Measurements from ENCODE around the gene PRRC1. TPM values are rescaled to one million over a fixed set of nuclear protein-coding genes. Genes with fewer than 3 reads are reported as not detected.

PRRC1 gene
- total RNA-seq, 1 donor from 2014 or later, result 56.9 TPM

- Mint-ChIP-seq H3K9me3 (no peaks in the 10 kb centered on the region), H3K27me3 (ENCODE audit: low read depth) (peaks cover 8% of the 10 kb centered on the region), H3K4me3 (ENCODE audit: low read depth) (no peak overlapping the region), H3K27ac (no peak overlapping the region), H3K4me1 (ENCODE audit: low read depth) (no peaks in the 10 kb centered on the region), H3K36me3 (ENCODE audit: low read depth) (no peaks in the 10 kb centered on the region)
- no peak for DNase-seq (ENCODE audit: low spot score)
- intact Hi-C loops (cut with micrococcal nuclease), result no loop called here
Observed at GRCh38 chr5:127587246-127587917, 69.9 kb downstream of the PRRC1 start.

- Mint-ChIP-seq H3K36me3 (ENCODE audit: low read depth) (no peaks in the 10 kb centered on the region), H3K4me1 (ENCODE audit: low read depth) (no peaks in the 10 kb centered on the region), H3K9me3 (no peaks in the 10 kb centered on the region), H3K27ac (no peak overlapping the region), H3K4me3 (ENCODE audit: low read depth) (no peak overlapping the region), H3K27me3 (ENCODE audit: low read depth) (peaks cover 5% of the 10 kb centered on the region)
- intact Hi-C loops (cut with micrococcal nuclease), result no loop called here
- DNase-seq (ENCODE audit: low spot score), result no peak
Observed at GRCh38 chr5:127588368-127588767, 70.9 kb downstream of the PRRC1 start.

DNA sequence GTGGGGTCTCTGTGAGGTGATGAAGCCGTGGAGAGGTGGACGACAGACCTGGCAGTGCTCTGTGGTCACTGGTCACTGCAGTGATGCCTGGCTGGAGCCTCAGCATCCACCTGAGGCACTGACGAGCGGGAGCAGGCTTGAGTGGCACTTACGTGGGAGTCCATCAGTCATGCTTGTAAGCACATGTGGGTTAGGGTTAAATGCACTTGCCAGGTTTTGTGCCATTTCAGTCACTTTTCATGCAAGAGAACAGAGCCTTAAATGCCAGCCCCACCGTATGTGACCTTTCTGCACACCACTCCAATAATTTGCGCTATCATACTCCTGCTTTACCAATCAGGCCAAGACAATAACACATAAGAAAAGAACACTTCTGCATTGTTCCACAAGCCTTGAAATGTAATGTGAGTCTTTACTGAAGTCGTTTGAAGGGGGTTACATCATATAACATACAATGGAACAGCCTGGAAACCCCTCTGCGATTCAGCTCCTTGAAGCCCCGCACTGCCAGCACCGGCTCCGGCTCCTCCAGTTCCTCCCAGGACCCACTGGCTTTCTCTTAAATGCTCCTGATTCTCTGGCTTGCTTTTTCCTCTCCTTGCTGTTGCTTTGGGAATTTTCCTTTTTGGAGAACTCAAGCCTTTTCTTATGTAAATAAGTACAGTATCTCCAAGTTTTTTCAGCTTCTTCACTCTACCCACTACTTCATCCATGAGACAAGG is 72.0 kb downstream of the PRRC1 start:
- no peak for DNase-seq (ENCODE audit: low spot score)
- Mint-ChIP-seq H3K4me1 (ENCODE audit: low read depth) (no peaks in the 10 kb centered on the region), H3K27ac (no peak overlapping the region), H3K4me3 (ENCODE audit: low read depth) (no peak overlapping the region), H3K27me3 (ENCODE audit: low read depth) (peaks cover 5% of the 10 kb centered on the region), H3K9me3 (no peaks in the 10 kb centered on the region), H3K36me3 (ENCODE audit: low read depth) (no peaks in the 10 kb centered on the region)
- intact Hi-C loops (cut with micrococcal nuclease), result no loop called here

GRCh38 chr5:127590156-127590722 is 72.8 kb downstream of the PRRC1 start:
- H3K4me3 Mint-ChIP-seq (ENCODE audit: low read depth), result no peak overlapping the region
- H3K36me3 Mint-ChIP-seq (ENCODE audit: low read depth), result no peaks in the 10 kb centered on the region
- intact Hi-C loops (cut with micrococcal nuclease), result no loop called here
- no peak overlapping the region for H3K27ac Mint-ChIP-seq
- no peaks in the 10 kb centered on the region for H3K4me1 Mint-ChIP-seq (ENCODE audit: low read depth)
- H3K27me3 Mint-ChIP-seq (ENCODE audit: low read depth), result peaks cover 2% of the 10 kb centered on the region
- no peak for DNase-seq (ENCODE audit: low spot score)
- no peaks in the 10 kb centered on the region for H3K9me3 Mint-ChIP-seq

GRCh38 chr5:127595484-127596368 is 78.3 kb downstream of the PRRC1 start:
- intact Hi-C loops (cut with micrococcal nuclease), result no loop called here
- H3K27ac Mint-ChIP-seq, result no peak overlapping the region
- H3K4me1 Mint-ChIP-seq (ENCODE audit: low read depth), result no peaks in the 10 kb centered on the region
- no peak overlapping the region for H3K4me3 Mint-ChIP-seq (ENCODE audit: low read depth)
- H3K36me3 Mint-ChIP-seq (ENCODE audit: low read depth), result no peaks in the 10 kb centered on the region
- no peaks in the 10 kb centered on the region for H3K27me3 Mint-ChIP-seq (ENCODE audit: low read depth)
- H3K9me3 Mint-ChIP-seq, result no peaks in the 10 kb centered on the region
- no peak for DNase-seq (ENCODE audit: low spot score)

- H3K36me3 Mint-ChIP-seq (ENCODE audit: low read depth), result no peaks in the 10 kb centered on the region
- H3K9me3 Mint-ChIP-seq, result no peaks in the 10 kb centered on the region
- intact Hi-C loops (cut with micrococcal nuclease), result no loop called here
- no peak for DNase-seq (ENCODE audit: low spot score)
- H3K4me1 Mint-ChIP-seq (ENCODE audit: low read depth), result no peaks in the 10 kb centered on the region
- peaks cover under 1% of the 10 kb centered on the region for H3K27me3 Mint-ChIP-seq (ENCODE audit: low read depth)
- H3K27ac Mint-ChIP-seq, result no peak overlapping the region
- no peak overlapping the region for H3K4me3 Mint-ChIP-seq (ENCODE audit: low read depth)
Observed at GRCh38 chr5:127596501-127596900, 79.1 kb downstream of the PRRC1 start.

DNA sequence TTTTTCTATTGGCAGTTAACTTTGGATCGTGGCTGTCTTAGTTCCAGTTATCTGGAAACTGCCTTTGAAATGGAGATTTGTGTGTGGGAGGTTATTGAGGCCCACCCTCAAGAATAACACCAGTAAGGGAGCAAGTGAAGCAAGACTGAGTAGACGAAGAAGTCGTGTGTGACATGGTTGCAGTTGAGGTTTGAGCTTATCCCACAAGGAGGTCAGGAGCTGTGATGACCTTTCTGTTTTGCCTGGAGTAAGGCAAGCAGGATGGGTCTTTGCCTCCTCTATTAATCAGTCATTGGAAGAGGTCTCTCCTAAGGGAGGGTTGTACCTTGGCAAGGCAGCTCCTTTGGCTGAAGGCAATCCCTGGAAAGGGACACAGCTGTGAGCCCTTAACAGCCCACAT is 81.9 kb downstream of the PRRC1 start:
- H3K27ac Mint-ChIP-seq, result no peak overlapping the region
- no peaks in the 10 kb centered on the region for H3K36me3 Mint-ChIP-seq (ENCODE audit: low read depth)
- intact Hi-C loops (cut with micrococcal nuclease), result no loop called here
- no peak for DNase-seq (ENCODE audit: low spot score)
- no peaks in the 10 kb centered on the region for H3K4me1 Mint-ChIP-seq (ENCODE audit: low read depth)
- H3K27me3 Mint-ChIP-seq (ENCODE audit: low read depth), result peaks cover 22% of the 10 kb centered on the region
- H3K4me3 Mint-ChIP-seq (ENCODE audit: low read depth), result no peak overlapping the region
- H3K9me3 Mint-ChIP-seq, result no peaks in the 10 kb centered on the region

GRCh38 chr5:127599847-127600246 is 82.4 kb downstream of the PRRC1 start:
- peaks cover 27% of the 10 kb centered on the region for H3K27me3 Mint-ChIP-seq (ENCODE audit: low read depth)
- intact Hi-C loops (cut with micrococcal nuclease), result no loop called here
- H3K9me3 Mint-ChIP-seq, result no peaks in the 10 kb centered on the region
- H3K27ac Mint-ChIP-seq, result no peak overlapping the region
- no peak for DNase-seq (ENCODE audit: low spot score)
- H3K36me3 Mint-ChIP-seq (ENCODE audit: low read depth), result no peaks in the 10 kb centered on the region
- H3K4me1 Mint-ChIP-seq (ENCODE audit: low read depth), result no peaks in the 10 kb centered on the region
- H3K4me3 Mint-ChIP-seq (ENCODE audit: low read depth), result no peak overlapping the region

DNA sequence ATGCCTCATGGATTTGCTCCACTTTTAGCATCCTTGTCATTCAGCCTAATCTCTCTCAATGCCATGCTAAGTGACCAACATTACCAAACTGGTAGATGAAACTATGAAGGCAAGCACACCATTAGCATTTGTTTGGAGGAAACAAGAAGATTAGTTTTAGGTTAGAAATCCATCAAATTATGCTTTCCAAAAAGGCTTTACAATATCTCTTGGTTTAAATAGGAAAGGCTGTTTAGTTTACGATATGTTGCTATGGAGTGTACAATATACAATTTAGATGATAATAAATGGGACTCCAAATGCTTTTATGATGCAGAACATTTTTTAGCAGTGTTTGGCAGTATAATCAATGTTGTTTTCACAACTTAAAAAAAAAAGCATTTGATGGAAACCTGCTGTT is 83.7 kb downstream of the PRRC1 start:
- intact Hi-C loops (cut with micrococcal nuclease), result no loop called here
- Mint-ChIP-seq H3K27me3 (ENCODE audit: low read depth) (peaks cover 33% of the 10 kb centered on the region), H3K4me3 (ENCODE audit: low read depth) (no peak overlapping the region), H3K36me3 (ENCODE audit: low read depth) (no peaks in the 10 kb centered on the region), H3K27ac (no peak overlapping the region), H3K9me3 (no peaks in the 10 kb centered on the region), H3K4me1 (ENCODE audit: low read depth) (no peaks in the 10 kb centered on the region)
- no peak for DNase-seq (ENCODE audit: low spot score)

DNA sequence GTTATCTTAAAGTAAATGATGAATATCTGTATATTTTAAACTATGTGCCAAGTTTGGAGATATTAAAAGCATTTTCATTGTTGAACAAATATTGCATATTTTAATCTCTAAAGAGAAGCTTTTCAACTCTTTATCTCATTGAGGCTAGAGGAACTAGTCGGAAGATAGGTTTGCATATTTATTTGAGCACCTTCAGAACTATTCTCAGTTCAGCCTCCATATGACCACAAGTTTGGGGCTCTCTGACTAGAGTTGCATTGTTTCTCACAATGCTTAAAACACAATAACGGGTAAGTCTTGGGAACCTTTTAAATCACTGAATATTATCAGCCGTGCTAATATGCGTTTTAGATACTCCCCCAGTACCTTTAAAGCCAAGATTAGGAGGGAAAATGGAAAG is 84.2 kb downstream of the PRRC1 start:
- no peaks in the 10 kb centered on the region for H3K9me3 Mint-ChIP-seq

GRCh38 chr5:127602481-127602880 is 85.0 kb downstream of the PRRC1 start:
- H3K4me1 Mint-ChIP-seq (ENCODE audit: low read depth), result no peaks in the 10 kb centered on the region
- H3K36me3 Mint-ChIP-seq (ENCODE audit: low read depth), result no peaks in the 10 kb centered on the region
- no peak overlapping the region for H3K27ac Mint-ChIP-seq
- H3K4me3 Mint-ChIP-seq (ENCODE audit: low read depth), result no peak overlapping the region
- H3K9me3 Mint-ChIP-seq, result no peaks in the 10 kb centered on the region
- intact Hi-C loops (cut with micrococcal nuclease), result no loop called here
- no peak for DNase-seq (ENCODE audit: low spot score)
- peaks cover 33% of the 10 kb centered on the region for H3K27me3 Mint-ChIP-seq (ENCODE audit: low read depth)

More for the DNA sequence above, 84.2 kb downstream of the PRRC1 start:
- DNase-seq (ENCODE audit: low spot score), result no peak
- intact Hi-C loops (cut with micrococcal nuclease), result no loop called here
- H3K4me1 Mint-ChIP-seq (ENCODE audit: low read depth), result no peaks in the 10 kb centered on the region
- no peak overlapping the region for H3K4me3 Mint-ChIP-seq (ENCODE audit: low read depth)
- peaks cover 33% of the 10 kb centered on the region for H3K27me3 Mint-ChIP-seq (ENCODE audit: low read depth)
- H3K36me3 Mint-ChIP-seq (ENCODE audit: low read depth), result no peaks in the 10 kb centered on the region
- no peak overlapping the region for H3K27ac Mint-ChIP-seq

GRCh38 chr5:127602896-127603844 is 85.7 kb downstream of the PRRC1 start:
- H3K4me1 Mint-ChIP-seq (ENCODE audit: low read depth), result no peaks in the 10 kb centered on the region
- peaks cover 33% of the 10 kb centered on the region for H3K27me3 Mint-ChIP-seq (ENCODE audit: low read depth)
- H3K36me3 Mint-ChIP-seq (ENCODE audit: low read depth), result no peaks in the 10 kb centered on the region
- intact Hi-C loops (cut with micrococcal nuclease), result no loop called here
- H3K4me3 Mint-ChIP-seq (ENCODE audit: low read depth), result no peak overlapping the region
- DNase-seq (ENCODE audit: low spot score), result no peak
- H3K27ac Mint-ChIP-seq, result no peak overlapping the region
- H3K9me3 Mint-ChIP-seq, result no peaks in the 10 kb centered on the region
